NCI-H82 treated with DMSO at 0.1 percent for 48 hours (cell line): ENCODE data around the gene RING1.

Source experiments
- DNase-seq: peaks from one replicate; lab custom pipeline; 2025; ENCODE audit not compliant: unreplicated experiment; lab: John Stamatoyannopoulos, UW

Gene RING1

GRCh38 chr6:33192105-33192646 is 16.1 kb upstream of the RING1 start, which contains the start of gene COL11A2:
TSS of gene COL11A2 (minus strand) at chr6:33192467. CDS start at chr6:33192240, 227 bp downstream.
- no peak for DNase-seq

- DNase-seq = no peak
Measured at GRCh38 chr6:33192671-33193602, 15.4 kb upstream of the RING1 start.

GRCh38 chr6:33193619-33194018 is 14.7 kb upstream of the RING1 start:
- no peak for DNase-seq

GRCh38 chr6:33194431-33194979 is 13.8 kb upstream of the RING1 start:
- no peak for DNase-seq

- DNase-seq = no peak
Measured at GRCh38 chr6:33195304-33196165, 12.8 kb upstream of the RING1 start.

- peak; percentile 39 for DNase-seq
Measured at GRCh38 chr6:33197431-33198048, 10.8 kb upstream of the RING1 start.

GRCh38 chr6:33198159-33198852 is 10.0 kb upstream of the RING1 start:
- no peak for DNase-seq

- DNase-seq = no peak
Measured at GRCh38 chr6:33198853-33199436, 9.4 kb upstream of the RING1 start.

GRCh38 chr6:33199687-33200218 is 8.5 kb upstream of the RING1 start:
- DNase-seq = peak; percentile 69

GRCh38 chr6:33200219-33201146 is 7.8 kb upstream of the RING1 start, which contains the start of the genes RXRB and SLC39A7:
TSS of gene RXRB (minus strand) at chr6:33200665. CDS start at chr6:33200476, 189 bp downstream.
TSS of gene SLC39A7 (plus strand) at chr6:33200867. CDS start at chr6:33201246, 379 bp downstream.
- DNase-seq = peak; percentile 95

GRCh38 chr6:33201147-33201545 is 7.2 kb upstream of the RING1 start:
- DNase-seq = no peak

- DNase-seq = no peak
Measured at GRCh38 chr6:33201935-33202334, 6.4 kb upstream of the RING1 start.

- no peak for DNase-seq
Measured at GRCh38 chr6:33202799-33203198, 5.5 kb upstream of the RING1 start.

GRCh38 chr6:33203443-33204164 is 4.7 kb upstream of the RING1 start:
- DNase-seq = no peak

- DNase-seq = no peak
Measured at GRCh38 chr6:33204165-33204414, 4.2 kb upstream of the RING1 start.

GRCh38 chr6:33204415-33205190 is 3.7 kb upstream of the RING1 start, which contains the start of gene HSD17B8:
TSS of gene HSD17B8 (plus strand) at chr6:33204655. CDS start at chr6:33204669, 14 bp downstream.
- DNase-seq = peak; percentile 79
